K562 (cell line): ENCODE results near the gene KCNC3. TPM values are rescaled to one million over a fixed set of nuclear protein-coding genes. Genes with fewer than 3 reads are reported as not detected.

Experiments
- ARID2 ChIP-seq: fragments of 450-650 bp; IDR thresholded peaks from 2 replicates; pipeline ENCODE4 v1.6.1; 2017; ENCODE audit warnings: antibody characterized with exemption, mild to moderate bottlenecking
- CTBP1 ChIP-seq: fragments of 450-650 bp; IDR thresholded peaks from 2 replicates; pipeline ENCODE4 v1.6.1; 2016; ENCODE audit warnings: borderline replicate concordance
- DMBX1 ChIP-seq: fragments of 250-450 bp; sonication (Bioruptor Pico); IDR thresholded peaks from 2 replicates; pipeline ENCODE4 v1.8.0; 2022; ENCODE audit warnings: inconsistent platforms, mild to moderate bottlenecking, moderate library complexity, borderline replicate concordance
- FOXJ3 ChIP-seq: sonication (generic); formaldehyde crosslinking; IDR thresholded peaks from 2 replicates; pipeline ENCODE4 v1.4.0; 2020; ENCODE audit warnings: mild to moderate bottlenecking, missing genetic modification reagents
- KLF13 ChIP-seq: fragments of 450-650 bp; IDR thresholded peaks from 2 replicates; pipeline ENCODE4 v1.6.1; 2016; ENCODE audit warnings: missing genetic modification characterization, low read depth, mild to moderate bottlenecking, missing compliant biosample characterization, moderate library complexity, borderline replicate concordance
- PHF8 ChIP-seq: fragments of 200-600 bp; sonication (generic); IDR thresholded peaks from 2 replicates; pipeline ENCODE4 v1.6.1; 2012; ENCODE audit warnings: mixed run types, mild to moderate bottlenecking, inconsistent platforms, low read length, moderate library complexity, borderline replicate concordance
- RBM22 ChIP-seq: fragments of 200-400 bp; formaldehyde crosslinking; IDR thresholded peaks from 2 replicates; pipeline ENCODE4 v1.6.1; 2018; ENCODE audit warnings: low read length, low read depth; ENCODE audit not compliant: poor library complexity, severe bottlenecking
- RBM25 ChIP-seq: fragments of 200-400 bp; formaldehyde crosslinking; IDR thresholded peaks from 2 replicates; pipeline ENCODE4 v1.6.1; 2018; ENCODE audit warnings: low read length, low read depth, moderate library complexity; ENCODE audit not compliant: severe bottlenecking
- ZBTB11 ChIP-seq, 3 experiments: fragments of 200-800 bp in 1 of 3; fragments of 250-450 bp in 1 of 3; fragments of 450-650 bp in 1 of 3; sonication (Bioruptor Pico) in 1 of 3; sonication (Bioruptor generic) in 1 of 3; formaldehyde crosslinking in 1 of 3; IDR thresholded peaks; 2 replicates each; pipeline versions ENCODE4 v1.6.1 to v1.8.0; 2016 to 2022; ENCODE audit warnings: mild to moderate bottlenecking in 2 of 3, missing genetic modification characterization in 2 of 3, missing compliant biosample characterization in 1 of 3, moderate library complexity in 1 of 3
- ZNF217 ChIP-seq: sonication (generic); formaldehyde crosslinking; IDR thresholded peaks from 2 replicates; pipeline ENCODE4 v1.8.0; 2022; ENCODE audit warnings: mild to moderate bottlenecking, missing genetic modification reagents
- ZNF699 ChIP-seq: fragments of 250-450 bp; sonication (Bioruptor Pico); IDR thresholded peaks from 2 replicates; pipeline ENCODE4 v1.8.0; 2021; ENCODE audit warnings: mild to moderate bottlenecking, moderate library complexity; ENCODE audit not compliant: insufficient replicate concordance
- polyA plus RNA-seq, 8 experiments: library from polyadenylated mRNA; depleted of rRNA in 4 of 8; stranded (reverse) in 5 of 8; unstranded in 3 of 8; fragments of >200 nt; fragmentation: Nextera tagmentation in 2 of 8; fragmentation: Illumina TruSeq in 1 of 8; extraction: Ambion mirVana in 2 of 8; extraction: Trizol in 1 of 8; gene quantifications; 2 replicates each; pipeline versions ENCODE4 v1.2.1 to v1.2.3, GENCODE V29; 2011 to 2014; ENCODE audit warnings: inconsistent platforms in 1 of 8, missing spikeins in 1 of 8
- total RNA-seq, 7 experiments: library from RNA; depleted of rRNA in 6 of 7; stranded (reverse); fragments of >200 nt in 6 of 7; fragmentation: Illumina TruSeq in 2 of 7; extraction: Trizol in 2 of 7; gene quantifications; 2 replicates each; pipeline versions ENCODE4 v1.2.1 to v1.2.3, GENCODE V29; 2011 to 2021; ENCODE audit warnings: low replicate concordance in 1 of 7
- TF ChIP-seq, protein P1 (sequence below), 3 experiments: IDR thresholded peaks in 2 of 3; conservative IDR thresholded peaks in 1 of 3; 2 replicates each; pipeline ENCODE4 v1.5.1; 2011 to 2012; ENCODE audit warnings: low read length in 3 of 3, mild to moderate bottlenecking in 3 of 3, control low read depth in 2 of 3, improper control_type of control experiment in 1 of 3, inconsistent platforms in 1 of 3, low read depth in 1 of 3, mixed read lengths in 1 of 3, moderate library complexity in 1 of 3; ENCODE audit not compliant: insufficient read depth in 2 of 3
- TF ChIP-seq, protein P2 (sequence below), 2 experiments: fragments of 250-450 bp in 1 of 2; fragments of 450-650 bp in 1 of 2; sonication (Bioruptor Pico) in 1 of 2; IDR thresholded peaks; 2 replicates each; pipeline versions ENCODE4 v1.6.1 to v1.8.0; 2016 to 2021; ENCODE audit warnings: mild to moderate bottlenecking in 2 of 2, moderate library complexity in 2 of 2, missing compliant biosample characterization in 1 of 2, missing genetic modification characterization in 1 of 2
- TF ChIP-seq, protein P3 (sequence below): fragments of 450-650 bp; formaldehyde crosslinking; IDR thresholded peaks from 2 replicates; pipeline ENCODE4 v1.4.0; 2022; ENCODE audit warnings: mild to moderate bottlenecking, moderate library complexity

KCNC3 gene
- total and polyA plus RNA-seq, 9 of the 15 experiments (the other 6 are each of a cell fraction or from before 2014, with no cell fraction given): 0.03 to 26.2 (median 2.0) TPM

DNA sequence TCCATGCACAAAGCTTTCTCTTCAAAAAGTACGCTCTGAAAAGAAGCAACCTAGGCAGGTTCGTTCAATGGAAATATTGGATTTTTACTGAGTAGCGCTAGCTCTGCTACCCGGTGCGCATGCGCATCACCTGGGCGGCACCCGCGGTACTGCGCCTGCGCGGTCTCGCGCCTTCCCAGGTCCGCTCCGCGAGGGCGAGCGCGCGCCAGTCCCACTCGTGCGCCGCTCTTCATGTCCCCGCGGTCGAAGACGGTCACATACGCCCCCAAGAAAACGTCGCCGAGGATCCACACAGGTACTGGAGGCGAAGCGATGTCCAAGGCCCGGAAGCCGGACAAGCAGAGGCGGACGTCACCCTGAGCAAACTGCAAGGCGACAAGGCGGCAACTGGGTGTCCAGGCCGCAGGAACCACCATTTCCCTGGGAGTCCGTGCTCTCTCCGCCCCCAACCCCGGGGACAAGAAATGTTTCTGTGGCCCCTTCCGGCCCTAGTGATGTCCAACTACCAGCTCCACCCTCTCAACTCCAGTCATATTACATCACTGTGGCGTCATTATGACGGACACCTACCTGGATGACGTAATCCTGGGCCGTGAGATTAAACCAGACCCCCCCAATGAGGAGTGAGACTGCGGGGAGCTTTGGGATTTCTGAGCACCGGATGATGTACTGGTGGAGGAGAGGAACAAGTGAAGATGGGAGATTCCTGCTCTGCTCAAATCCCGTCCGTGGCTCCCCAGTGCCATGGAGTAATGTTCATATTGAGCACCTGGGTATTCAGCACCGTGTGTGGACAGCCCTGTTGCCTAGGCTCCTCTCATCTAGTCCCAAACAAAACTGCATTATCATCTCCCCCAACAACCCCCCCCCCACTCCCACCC, 4.8 kb upstream of the KCNC3 start (continued):
- TF ChIP-seq ZBTB11 (CRISPR knock-in tag; IDR thresholded peaks at IDR 0.05): peak in 2 of 3 experiments; percentile 42 to 89; a peak in 3 of 6 replicates
- no peak for TF ChIP-seq FOXJ3
- TF ChIP-seq RBM25: peak; percentile 78
- TF ChIP-seq, protein P1, sequence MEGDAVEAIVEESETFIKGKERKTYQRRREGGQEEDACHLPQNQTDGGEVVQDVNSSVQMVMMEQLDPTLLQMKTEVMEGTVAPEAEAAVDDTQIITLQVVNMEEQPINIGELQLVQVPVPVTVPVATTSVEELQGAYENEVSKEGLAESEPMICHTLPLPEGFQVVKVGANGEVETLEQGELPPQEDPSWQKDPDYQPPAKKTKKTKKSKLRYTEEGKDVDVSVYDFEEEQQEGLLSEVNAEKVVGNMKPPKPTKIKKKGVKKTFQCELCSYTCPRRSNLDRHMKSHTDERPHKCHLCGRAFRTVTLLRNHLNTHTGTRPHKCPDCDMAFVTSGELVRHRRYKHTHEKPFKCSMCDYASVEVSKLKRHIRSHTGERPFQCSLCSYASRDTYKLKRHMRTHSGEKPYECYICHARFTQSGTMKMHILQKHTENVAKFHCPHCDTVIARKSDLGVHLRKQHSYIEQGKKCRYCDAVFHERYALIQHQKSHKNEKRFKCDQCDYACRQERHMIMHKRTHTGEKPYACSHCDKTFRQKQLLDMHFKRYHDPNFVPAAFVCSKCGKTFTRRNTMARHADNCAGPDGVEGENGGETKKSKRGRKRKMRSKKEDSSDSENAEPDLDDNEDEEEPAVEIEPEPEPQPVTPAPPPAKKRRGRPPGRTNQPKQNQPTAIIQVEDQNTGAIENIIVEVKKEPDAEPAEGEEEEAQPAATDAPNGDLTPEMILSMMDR (IDR thresholded peaks at IDR 0.05 in 2 of 3, conservative IDR thresholded peaks at IDR 0.05 in 1 of 3; ENCODE audit: insufficient read depth in 2 of 3, low read depth in 1 of 3, low read length in 3 of 3): no peak
- peak; percentile 64 for TF ChIP-seq DMBX1
- TF ChIP-seq ZNF699: no peak
- no peak for TF ChIP-seq ZNF217 (CRISPR knock-in tag)
- peak; percentile 44 for TF ChIP-seq CTBP1
- TF ChIP-seq PHF8: peak; percentile 91; the same call in 1 of the 2 replicates
- peak; percentile 57; the same call in 1 of the 2 replicates for TF ChIP-seq KLF13 (tag)
- no peak for TF ChIP-seq RBM22
- peak; percentile 10; the same call in 1 of the 2 replicates for TF ChIP-seq ARID2
- TF ChIP-seq, protein P2, sequence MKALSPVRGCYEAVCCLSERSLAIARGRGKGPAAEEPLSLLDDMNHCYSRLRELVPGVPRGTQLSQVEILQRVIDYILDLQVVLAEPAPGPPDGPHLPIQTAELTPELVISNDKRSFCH (CRISPR knock-in tag; IDR thresholded peaks at IDR 0.05): no peak
- TF ChIP-seq, protein P2 (tag; IDR thresholded peaks at IDR 0.05): peak; percentile 68
- TF ChIP-seq, protein P3, sequence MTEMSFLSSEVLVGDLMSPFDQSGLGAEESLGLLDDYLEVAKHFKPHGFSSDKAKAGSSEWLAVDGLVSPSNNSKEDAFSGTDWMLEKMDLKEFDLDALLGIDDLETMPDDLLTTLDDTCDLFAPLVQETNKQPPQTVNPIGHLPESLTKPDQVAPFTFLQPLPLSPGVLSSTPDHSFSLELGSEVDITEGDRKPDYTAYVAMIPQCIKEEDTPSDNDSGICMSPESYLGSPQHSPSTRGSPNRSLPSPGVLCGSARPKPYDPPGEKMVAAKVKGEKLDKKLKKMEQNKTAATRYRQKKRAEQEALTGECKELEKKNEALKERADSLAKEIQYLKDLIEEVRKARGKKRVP (CRISPR knock-in tag): peak; percentile 69
